Heart left ventricle (tissue), 16 donors: ENCODE data around the gene SNX8. TPM values are rescaled to one million over a fixed set of nuclear protein-coding genes. Genes with fewer than 3 reads are reported as not detected.
"Not testable (repeated sequence)": the region's sequence is repeated elsewhere in the genome, so short reads cannot be mapped to it uniquely, and the experiment has no call there.

ENCODE experiments used
- ATAC-seq, 4 donors: fragments of 200-7000 bp; cut with Tn5 transposase; one replicate each; pipeline ENCODE4 v1.9.1; 2020 to 2022; ENCODE audit warnings: moderate library complexity in 4 of 4, mild to moderate bottlenecking in 3 of 4, moderate number of reproducible peaks in 1 of 4
- DNase-seq, 5 donors: peaks; one replicate each; pipeline ENCODE4 v3.0.0-alpha.2; 2020
- H3K27ac ChIP-seq, 12 donors: fragments of 200-600 bp; sonication (generic) in 4 of 12; one replicate each; pipeline versions ENCODE4 v1.5.0 to v1.8.0; 2016 to 2022; ENCODE audit warnings: mild to moderate bottlenecking in 2 of 12
- H3K27me3 ChIP-seq, 9 donors: fragments of 200-600 bp; sonication (generic) in 2 of 9; one replicate each; pipeline versions ENCODE4 v1.5.1 to v1.8.0; 2016 to 2022; ENCODE audit warnings: mild to moderate bottlenecking in 3 of 9
- H3K36me3 ChIP-seq, 9 donors: fragments of 200-600 bp; sonication (generic) in 2 of 9; one replicate each; pipeline versions ENCODE4 v1.5.0 to v1.8.0; 2018 to 2022; ENCODE audit warnings: mild to moderate bottlenecking in 2 of 9
- H3K4me1 ChIP-seq, 12 donors: fragments of 200-600 bp; sonication (generic) in 4 of 12; one replicate each; pipeline versions ENCODE4 v1.5.0 to v1.8.0; 2016 to 2022; ENCODE audit warnings: mild to moderate bottlenecking in 3 of 12
- H3K4me3 ChIP-seq, 12 donors: fragments of 200-600 bp; sonication (generic) in 4 of 12; one replicate each; pipeline versions ENCODE4 v1.5.0 to v1.8.0; 2017 to 2022; ENCODE audit warnings: mild to moderate bottlenecking in 9 of 12, moderate library complexity in 4 of 12
- H3K9me3 ChIP-seq, 12 donors: fragments of 200-600 bp; sonication (generic) in 4 of 12; one replicate each; pipeline versions ENCODE4 v1.5.0 to v1.8.0; 2016 to 2022; ENCODE audit warnings: mild to moderate bottlenecking in 1 of 12
- CTCF ChIP-seq, 12 donors: fragments of 200-600 bp; sonication (generic) in 4 of 12; IDR thresholded peaks; one replicate each; pipeline versions ENCODE4 v1.5.0 to v1.8.0; 2018 to 2022; ENCODE audit warnings: antibody characterized with exemption in 12 of 12, mild to moderate bottlenecking in 5 of 12
- POLR2A ChIP-seq, 2 donors: fragments of 450-650 bp; IDR thresholded peaks; one replicate each; pipeline ENCODE4 v1.6.1; 2017; ENCODE audit warnings: antibody characterized with exemption in 2 of 2, mild to moderate bottlenecking in 2 of 2, moderate library complexity in 2 of 2
- WGBS, 4 donors: extraction: QIAGEN DNeasy Blood & Tissue Kit in 2 of 4; methylation state at CpG; one replicate each; pipeline versions ENCODE4 v1.1.5 to v1.1.7; 2013 to 2018; 5-methylcytosine and 5-hydroxymethylcytosine counted together
- intact Hi-C, 10 donors: fragments of 100-400 bp; cut with DNase I; formaldehyde crosslinking; loops; one replicate each; pipeline versions ENCODE4 v1.11.1 to v1.14.2; 2022
- polyA plus RNA-seq, 2 donors: library from polyadenylated mRNA; stranded (reverse); fragments of 200-250 nt; gene quantifications; one replicate each; pipeline ENCODE4 v1.2.3, GENCODE V29; 2013
- total RNA-seq, 9 donors: library from RNA; depleted of rRNA in 2 of 9; stranded (reverse); fragments of >200 nt in 2 of 9; fragmentation: NEBNext Ultra II Directional in 3 of 9; extraction: Animal tissue kit (Norgen Biotek cat#: 25700) in 3 of 9; gene quantifications; one replicate each; pipeline versions ENCODE4 v1.1.0 to v1.2.4, GENCODE V29; 2016 to 2023
- donor health status: ischemic (EF 13 %, LVEDD 7.1; RV severe dilation, severe dysfunction).
- donor health status: healthy with polysubstance abuse.
- donor health status: DM: no; HTN: yes; CAD: no.
- donor health status: DM: no; HTN: no; CAD: no.
- donor health status: ischemic (EF 25% LVEDD 6.9; RV normal size, moderate dysfunction).
- donor health status: ischemic (EF 25% LVEDD 5.7; RV mildly dilated, moderate dysfunction).
- donor health status: healthy.
- donor health status: DM: yes; HTN: yes; CAD: no.
- donor health status: ischemic (EF 35%, LVEDD 5.7; RV mildly dilated, moderate dysfunction).
- donor health status: nonischemic (EF 11% LVEDD 7.7; RV severe dilation, severe dysfunction).
- donor health status: DM: yes; HTN: yes; CAD: no.
- donor health status: PGD.
- donor health status: ischemic (EF 29% LVEDD 5.4; RV normal size, mild dysfunction).
- donor health status: nonischemic (EF 23%, LVEDD 6.1; RV moderate dilation, normal function).

SNX8 gene
- total and polyA plus RNA-seq, 11 donors: 5.4 to 44.6 (median 19.4) TPM

GRCh38 chr7:2302743-2303397, 11.4 kb downstream of the SNX8 start:
- DNase-seq, H3K36me3 ChIP-seq, H3K9me3 ChIP-seq, H3K27me3 ChIP-seq, H3K27ac ChIP-seq, intact Hi-C loops, H3K4me3 ChIP-seq, ATAC-seq: not testable (repeated sequence)
- WGBS, 4 donors: 92 to 98% (median 96%) methylated on average over 5 to 50 of the region's 55 CpGs
- H3K4me1 ChIP-seq: peaks cover 0 to 39% (median 10%) of the 10 kb centered on the region in 12 donors

GRCh38 chr7:2301511-2301863, 12.8 kb downstream of the SNX8 start:
- DNase-seq (no peak), ATAC-seq (no peak)
- WGBS, 4 donors: 93 to 95% (median 94%) methylated on average over 6 of the region's 6 CpGs
- Histone ChIP-seq H3K27me3 (no peaks in the 10 kb centered on the region), H3K4me1 (peaks cover 0 to 32% (median 10%) of the 10 kb centered on the region in 12 donors), H3K27ac (no peak overlapping the region), H3K36me3 (no peaks in the 10 kb centered on the region), H3K9me3 (no peaks in the 10 kb centered on the region), H3K4me3 (no peak overlapping the region)
- intact Hi-C loops: no loop called here
- TF ChIP-seq POLR2A (IDR thresholded peaks at IDR 0.05) (no peak), CTCF (IDR thresholded peaks at IDR 0.05) (no peak)

- no peak for DNase-seq
- peak in 2 of 4 donors; percentile 28 to 49 for ATAC-seq
- TF ChIP-seq POLR2A (IDR thresholded peaks at IDR 0.05) (no peak), CTCF (IDR thresholded peaks at IDR 0.05) (no peak)
- Histone ChIP-seq H3K4me3 (no peak overlapping the region), H3K36me3 (no peaks in the 10 kb centered on the region), H3K27ac (peak overlapping the region in 6 of 12 donors; percentile 50 to 66 (median 60)), H3K27me3 (no peaks in the 10 kb centered on the region), H3K4me1 (peaks cover 0 to 32% (median 9%) of the 10 kb centered on the region in 12 donors), H3K9me3 (no peaks in the 10 kb centered on the region)
- intact Hi-C loops: no loop called here
- WGBS, 4 donors: 69 to 75% (median 72%) methylated on average over 9 of the region's 9 CpGs
Observed at GRCh38 chr7:2299870-2300512, 14.2 kb downstream of the SNX8 start.

- intact Hi-C loops: no loop called here
- Histone ChIP-seq H3K4me3 (no peak overlapping the region), H3K27ac (peak overlapping the region in 7 of 12 donors; percentile 30 to 66 (median 57)), H3K27me3 (no peaks in the 10 kb centered on the region), H3K36me3 (no peaks in the 10 kb centered on the region), H3K4me1 (peaks cover 0 to 29% (median 3%) of the 10 kb centered on the region in 12 donors), H3K9me3 (no peaks in the 10 kb centered on the region)
- peak; percentile 37 to 92 (median 64) for ATAC-seq
- TF ChIP-seq CTCF (IDR thresholded peaks at IDR 0.05) (no peak), POLR2A (IDR thresholded peaks at IDR 0.05) (no peak)
- WGBS, 4 donors: 58 to 68% (median 65%) methylated on average over 18 of the region's 18 CpGs
- peak in 2 of 5 donors; percentile 30 to 49 for DNase-seq
Observed at GRCh38 chr7:2299131-2299829, 15.0 kb downstream of the SNX8 start.
